Nephron progenitor cell (in vitro differentiated cells): ENCODE data around the gene XPO5.

ENCODE experiments used
- DNase-seq: peaks from one replicate; pipeline ENCODE4 v3.0.0; 2021
- H3K27ac Mint-ChIP-seq: 2 replicates; pipeline ENCODE4 v1.8.0; 2021; ENCODE audit warnings: mild to moderate bottlenecking, moderate library complexity, mixed read lengths
- H3K27me3 Mint-ChIP-seq: 2 replicates; pipeline ENCODE4 v1.8.0; 2021; ENCODE audit warnings: mild to moderate bottlenecking, low read depth, mixed read lengths; ENCODE audit not compliant: poor library complexity
- H3K36me3 Mint-ChIP-seq: 2 replicates; pipeline ENCODE4 v1.8.0; 2021; ENCODE audit warnings: low read depth, mixed read lengths
- H3K4me1 Mint-ChIP-seq: 2 replicates; pipeline ENCODE4 v1.8.0; 2021; ENCODE audit warnings: mixed read lengths
- H3K4me3 Mint-ChIP-seq: 2 replicates; pipeline ENCODE4 v1.8.0; 2021; ENCODE audit warnings: mild to moderate bottlenecking, moderate library complexity, mixed read lengths
- H3K9me3 Mint-ChIP-seq: 2 replicates; pipeline ENCODE4 v1.8.0; 2021; ENCODE audit warnings: mild to moderate bottlenecking, moderate library complexity, mixed read lengths
- TF ChIP-seq, protein P1 (sequence below): fragments of 200-600 bp; sonication (generic); IDR thresholded peaks from 2 replicates; pipeline ENCODE4 v1.5.0; 2021; ENCODE audit warnings: antibody characterized with exemption

The XPO5 gene

DNA sequence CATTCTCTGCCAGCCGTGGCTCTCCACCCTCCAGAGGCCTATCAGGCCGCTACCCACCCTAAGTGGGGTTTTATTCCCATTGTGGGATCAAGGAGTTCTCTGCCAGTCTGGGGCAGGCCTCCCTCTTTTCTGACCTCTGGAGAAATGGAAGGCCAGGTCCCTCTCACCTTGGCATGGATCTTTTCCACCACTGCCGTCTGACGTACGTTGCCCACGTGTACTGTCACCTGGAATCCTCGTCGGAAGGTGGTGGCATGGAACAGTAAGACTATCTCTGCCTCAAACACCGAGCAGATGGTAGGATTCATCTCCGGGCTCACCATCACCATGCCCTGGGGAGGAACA is 46.0 kb upstream of the XPO5 start:
- peaks cover 3% of the 10 kb centered on the region for H3K27me3 Mint-ChIP-seq
- no peak for DNase-seq
- H3K27ac Mint-ChIP-seq: peak overlapping the region; percentile 74
- no peaks in the 10 kb centered on the region for H3K9me3 Mint-ChIP-seq
- TF ChIP-seq, protein P1, sequence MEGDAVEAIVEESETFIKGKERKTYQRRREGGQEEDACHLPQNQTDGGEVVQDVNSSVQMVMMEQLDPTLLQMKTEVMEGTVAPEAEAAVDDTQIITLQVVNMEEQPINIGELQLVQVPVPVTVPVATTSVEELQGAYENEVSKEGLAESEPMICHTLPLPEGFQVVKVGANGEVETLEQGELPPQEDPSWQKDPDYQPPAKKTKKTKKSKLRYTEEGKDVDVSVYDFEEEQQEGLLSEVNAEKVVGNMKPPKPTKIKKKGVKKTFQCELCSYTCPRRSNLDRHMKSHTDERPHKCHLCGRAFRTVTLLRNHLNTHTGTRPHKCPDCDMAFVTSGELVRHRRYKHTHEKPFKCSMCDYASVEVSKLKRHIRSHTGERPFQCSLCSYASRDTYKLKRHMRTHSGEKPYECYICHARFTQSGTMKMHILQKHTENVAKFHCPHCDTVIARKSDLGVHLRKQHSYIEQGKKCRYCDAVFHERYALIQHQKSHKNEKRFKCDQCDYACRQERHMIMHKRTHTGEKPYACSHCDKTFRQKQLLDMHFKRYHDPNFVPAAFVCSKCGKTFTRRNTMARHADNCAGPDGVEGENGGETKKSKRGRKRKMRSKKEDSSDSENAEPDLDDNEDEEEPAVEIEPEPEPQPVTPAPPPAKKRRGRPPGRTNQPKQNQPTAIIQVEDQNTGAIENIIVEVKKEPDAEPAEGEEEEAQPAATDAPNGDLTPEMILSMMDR: no peak
- peaks cover 46% of the 10 kb centered on the region for H3K36me3 Mint-ChIP-seq
- H3K4me3 Mint-ChIP-seq: no peak overlapping the region
- H3K4me1 Mint-ChIP-seq: peaks cover 2% of the 10 kb centered on the region

DNA sequence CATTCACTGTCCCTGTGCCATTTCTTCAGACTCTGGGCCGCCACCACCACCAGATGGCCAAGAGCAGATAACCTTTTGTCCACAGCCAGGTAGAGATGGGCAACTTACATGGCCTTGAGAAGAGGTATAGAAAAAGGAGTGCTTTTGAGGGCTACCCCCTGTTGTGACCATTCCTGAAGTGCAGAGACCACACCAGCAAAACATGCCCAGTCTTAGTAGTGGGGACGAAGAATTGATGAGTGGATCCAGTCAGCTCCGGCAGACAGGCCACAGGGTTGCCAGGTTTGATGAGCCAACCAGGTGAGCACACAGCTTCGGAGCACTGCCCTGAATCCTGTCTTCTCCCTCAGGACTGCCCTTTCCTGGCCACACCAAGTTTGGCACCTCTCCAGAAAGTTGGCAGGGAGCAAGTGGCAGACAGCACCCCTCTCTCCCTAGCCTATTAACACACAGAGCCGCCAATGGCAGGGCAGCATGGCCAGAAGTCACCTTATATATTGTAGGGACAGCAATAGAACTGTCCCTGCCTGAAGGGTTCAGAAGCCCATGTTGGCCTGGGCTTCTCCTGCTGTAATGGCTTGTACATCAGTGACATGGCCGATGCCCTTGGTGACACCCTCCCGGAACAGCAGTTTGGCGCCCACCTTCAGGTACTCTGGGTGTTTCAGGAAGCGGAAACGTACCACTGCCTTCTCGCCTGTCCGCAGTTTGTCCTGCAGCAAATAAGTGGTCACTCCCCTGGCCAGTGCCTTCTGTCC is 45.4 kb upstream of the XPO5 start:
- Mint-ChIP-seq H3K4me3 (no peak overlapping the region), H3K36me3 (peaks cover 46% of the 10 kb centered on the region), H3K27ac (peak overlapping the region; percentile 74), H3K9me3 (no peaks in the 10 kb centered on the region), H3K27me3 (peaks cover 3% of the 10 kb centered on the region), H3K4me1 (no peaks in the 10 kb centered on the region)
- no peak for DNase-seq
- TF ChIP-seq, protein P1: no peak

DNA sequence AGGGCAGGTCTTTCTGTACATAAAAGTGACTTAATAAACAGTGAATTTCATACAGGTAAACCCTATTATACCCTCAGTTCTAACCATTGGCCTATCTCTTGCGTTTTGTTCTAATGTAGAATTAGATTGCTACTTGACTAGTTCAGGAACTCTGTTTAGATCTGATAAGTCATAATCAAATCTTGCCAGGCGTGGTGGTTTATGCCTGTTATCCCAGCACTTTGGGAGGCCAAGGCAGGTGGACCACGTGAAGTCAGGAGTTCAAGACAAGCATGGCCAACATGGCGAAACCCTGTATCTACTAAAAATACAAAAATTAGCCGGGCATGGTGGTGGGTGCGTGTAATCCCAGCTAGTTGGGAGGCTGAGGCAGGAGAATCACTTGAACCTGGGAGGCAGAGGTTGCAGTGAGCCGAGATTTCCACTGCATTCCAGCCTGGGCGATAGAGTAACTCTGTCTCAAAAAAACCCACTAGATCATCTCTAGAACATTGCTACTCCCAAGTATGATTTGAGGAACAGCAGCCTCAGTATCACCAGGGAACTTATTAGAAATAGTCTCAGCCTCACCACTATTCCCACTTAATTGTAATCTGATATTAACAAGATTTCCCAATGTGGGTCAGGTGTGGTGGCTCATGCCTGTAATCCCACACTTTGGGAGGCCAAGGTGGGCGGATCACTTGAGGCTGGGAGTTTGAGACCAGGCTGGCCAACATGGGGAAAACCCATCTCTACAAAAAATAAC is 41.1 kb upstream of the XPO5 start:
- DNase-seq: no peak
- Mint-ChIP-seq H3K9me3 (no peaks in the 10 kb centered on the region), H3K4me1 (no peaks in the 10 kb centered on the region), H3K27me3 (peaks cover 3% of the 10 kb centered on the region), H3K27ac (no peak overlapping the region), H3K36me3 (peaks cover 28% of the 10 kb centered on the region), H3K4me3 (no peak overlapping the region)
- TF ChIP-seq, protein P1: no peak

DNA sequence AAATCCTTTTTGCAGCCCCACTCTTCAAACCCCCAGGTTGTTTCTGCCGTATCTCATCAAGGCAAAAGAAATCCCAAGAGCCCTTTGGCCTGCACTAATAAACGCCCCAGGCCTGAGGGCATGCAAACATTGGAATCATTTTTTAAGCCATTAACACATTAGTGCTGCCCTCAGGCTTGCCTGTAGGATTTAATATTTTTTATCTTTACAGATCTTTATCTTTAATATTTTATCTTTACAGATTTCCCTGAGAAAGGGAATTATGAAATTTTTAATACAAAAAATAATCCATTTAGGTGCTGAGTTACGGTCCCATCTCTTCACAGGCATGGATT is 38.5 kb upstream of the XPO5 start:
- H3K36me3 Mint-ChIP-seq: peaks cover 34% of the 10 kb centered on the region
- no peak for DNase-seq
- TF ChIP-seq, protein P1: no peak
- peaks cover 4% of the 10 kb centered on the region for H3K4me1 Mint-ChIP-seq
- no peaks in the 10 kb centered on the region for H3K9me3 Mint-ChIP-seq
- no peak overlapping the region for H3K27ac Mint-ChIP-seq
- H3K4me3 Mint-ChIP-seq: no peak overlapping the region
- H3K27me3 Mint-ChIP-seq: no peaks in the 10 kb centered on the region

DNA sequence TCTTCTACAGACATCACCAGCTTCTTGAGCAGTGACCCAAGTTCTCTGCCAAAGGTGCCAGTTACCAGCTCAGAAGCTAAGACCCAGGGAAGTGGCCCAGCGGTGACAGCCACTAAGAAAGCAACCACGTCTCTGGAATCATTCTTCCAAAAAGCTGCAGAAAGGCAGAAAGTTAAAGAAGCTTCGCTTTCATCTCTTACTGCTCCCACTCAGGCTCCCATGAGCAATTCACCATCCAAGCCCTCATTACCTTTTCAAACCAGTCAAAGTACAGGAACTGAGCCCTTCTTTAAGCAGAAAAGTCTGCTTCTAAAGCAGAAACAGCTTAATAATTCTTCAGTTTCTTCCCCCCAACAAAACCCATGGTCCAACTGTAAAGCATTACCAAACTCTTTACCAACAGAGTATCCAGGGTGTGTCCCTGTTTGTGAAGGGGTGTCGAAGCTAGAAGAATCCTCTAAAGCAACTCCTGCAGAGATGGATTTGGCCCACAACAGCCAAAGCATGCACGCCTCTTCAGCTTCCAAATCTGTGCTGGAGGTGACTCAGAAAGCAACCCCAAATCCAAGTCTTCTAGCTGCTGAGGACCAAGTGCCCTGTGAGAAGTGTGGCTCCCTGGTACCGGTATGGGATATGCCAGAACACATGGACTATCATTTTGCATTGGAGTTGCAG is 38.0 kb upstream of the XPO5 start:
- H3K9me3 Mint-ChIP-seq: no peaks in the 10 kb centered on the region
- TF ChIP-seq, protein P1: no peak
- H3K27ac Mint-ChIP-seq: peak overlapping the region; percentile 84
- peaks cover 34% of the 10 kb centered on the region for H3K36me3 Mint-ChIP-seq
- H3K27me3 Mint-ChIP-seq: no peaks in the 10 kb centered on the region
- H3K4me3 Mint-ChIP-seq: no peak overlapping the region
- no peak for DNase-seq
- H3K4me1 Mint-ChIP-seq: peaks cover 4% of the 10 kb centered on the region
